K562 (cell line): ENCODE results near the gene ACAT2.

ENCODE experiments used
- CHD2 ChIP-seq: IDR thresholded peaks from 2 replicates; pipeline ENCODE4 v1.6.1; 2011; ENCODE audit warnings: low read depth, low read length
- EGR1 ChIP-seq: fragments of 450-650 bp; conservative IDR thresholded peaks from 2 replicates; pipeline ENCODE4 v1.6.1; 2017; ENCODE audit warnings: mild to moderate bottlenecking
- FOXJ3 ChIP-seq: sonication (generic); formaldehyde crosslinking; IDR thresholded peaks from 2 replicates; pipeline ENCODE4 v1.4.0; 2020; ENCODE audit warnings: mild to moderate bottlenecking, missing genetic modification reagents
- JUND ChIP-seq, 2 experiments: IDR thresholded peaks; 2 replicates in 1 of 2; 3 replicates in 1 of 2; pipeline ENCODE4 v1.6.1; 2011; ENCODE audit warnings: borderline replicate concordance in 2 of 2, low read depth in 2 of 2, low read length in 2 of 2, improper control_type of control experiment in 1 of 2, missing biosample characterization in 1 of 2, missing genetic modification characterization in 1 of 2, missing genetic modification reagents in 1 of 2
- KAT7 ChIP-seq: sonication (generic); formaldehyde crosslinking; IDR thresholded peaks from 2 replicates; pipeline ENCODE4 v1.8.0; 2022; ENCODE audit warnings: missing genetic modification reagents, mild to moderate bottlenecking, borderline replicate concordance
- SMARCA4 ChIP-seq: fragments of 450-650 bp; IDR thresholded peaks from 2 replicates; pipeline ENCODE4 v1.6.1; 2016
- TBP ChIP-seq: optimal IDR thresholded peaks from 2 replicates; pipeline ENCODE3; 2011; ENCODE audit warnings: low read depth, low read length, improper control_type of control experiment
- TF ChIP-seq, protein P1 (sequence below), 3 experiments: IDR thresholded peaks in 2 of 3; conservative IDR thresholded peaks in 1 of 3; 2 replicates each; pipeline ENCODE4 v1.5.1; 2011 to 2012; ENCODE audit warnings: low read length in 3 of 3, mild to moderate bottlenecking in 3 of 3, control low read depth in 2 of 3, improper control_type of control experiment in 1 of 3, inconsistent platforms in 1 of 3, low read depth in 1 of 3, mixed read lengths in 1 of 3, moderate library complexity in 1 of 3; ENCODE audit not compliant: insufficient read depth in 2 of 3
- TF ChIP-seq, protein P2 (sequence below): fragments of 200-800 bp; sonication (Bioruptor generic); IDR thresholded peaks from 2 replicates; pipeline ENCODE4 v1.6.1; 2016; ENCODE audit warnings: missing genetic modification characterization, missing compliant biosample characterization

DNA sequence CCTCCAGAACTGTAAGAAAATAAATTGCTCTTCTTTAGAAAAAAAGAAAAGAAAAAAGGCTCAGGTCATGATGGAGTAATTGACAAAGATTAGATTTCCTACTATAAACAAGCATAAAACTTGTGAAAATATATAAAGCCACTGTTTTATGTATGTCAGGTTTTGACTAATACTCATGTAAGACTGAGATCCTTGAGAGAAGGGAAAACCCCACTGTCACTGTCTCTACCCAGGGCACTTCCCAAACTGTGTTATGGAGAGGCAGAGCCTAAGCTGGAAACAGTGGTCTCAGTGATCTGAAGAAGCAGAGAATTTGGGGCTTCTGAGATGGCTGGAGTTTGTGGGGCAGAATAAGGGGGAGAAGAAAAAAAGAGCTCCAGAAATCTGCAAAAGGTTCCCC lies 7.6 kb downstream of the ACAT2 start:
- TF ChIP-seq SMARCA4 = no peak
- TF ChIP-seq, protein P1, sequence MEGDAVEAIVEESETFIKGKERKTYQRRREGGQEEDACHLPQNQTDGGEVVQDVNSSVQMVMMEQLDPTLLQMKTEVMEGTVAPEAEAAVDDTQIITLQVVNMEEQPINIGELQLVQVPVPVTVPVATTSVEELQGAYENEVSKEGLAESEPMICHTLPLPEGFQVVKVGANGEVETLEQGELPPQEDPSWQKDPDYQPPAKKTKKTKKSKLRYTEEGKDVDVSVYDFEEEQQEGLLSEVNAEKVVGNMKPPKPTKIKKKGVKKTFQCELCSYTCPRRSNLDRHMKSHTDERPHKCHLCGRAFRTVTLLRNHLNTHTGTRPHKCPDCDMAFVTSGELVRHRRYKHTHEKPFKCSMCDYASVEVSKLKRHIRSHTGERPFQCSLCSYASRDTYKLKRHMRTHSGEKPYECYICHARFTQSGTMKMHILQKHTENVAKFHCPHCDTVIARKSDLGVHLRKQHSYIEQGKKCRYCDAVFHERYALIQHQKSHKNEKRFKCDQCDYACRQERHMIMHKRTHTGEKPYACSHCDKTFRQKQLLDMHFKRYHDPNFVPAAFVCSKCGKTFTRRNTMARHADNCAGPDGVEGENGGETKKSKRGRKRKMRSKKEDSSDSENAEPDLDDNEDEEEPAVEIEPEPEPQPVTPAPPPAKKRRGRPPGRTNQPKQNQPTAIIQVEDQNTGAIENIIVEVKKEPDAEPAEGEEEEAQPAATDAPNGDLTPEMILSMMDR (IDR thresholded peaks at IDR 0.05 in 2 of 3, conservative IDR thresholded peaks at IDR 0.05 in 1 of 3; ENCODE audit: insufficient read depth in 2 of 3, low read depth in 1 of 3, low read length in 3 of 3) = no peak
- TF ChIP-seq CHD2 = no peak
- TF ChIP-seq JUND (IDR thresholded peaks at IDR 0.05; ENCODE audit: borderline replicate concordance, low read depth, low read length) = no peak
- TF ChIP-seq JUND (tag; IDR thresholded peaks at IDR 0.05; ENCODE audit: borderline replicate concordance, low read depth, low read length) = no peak
- TF ChIP-seq, protein P2, sequence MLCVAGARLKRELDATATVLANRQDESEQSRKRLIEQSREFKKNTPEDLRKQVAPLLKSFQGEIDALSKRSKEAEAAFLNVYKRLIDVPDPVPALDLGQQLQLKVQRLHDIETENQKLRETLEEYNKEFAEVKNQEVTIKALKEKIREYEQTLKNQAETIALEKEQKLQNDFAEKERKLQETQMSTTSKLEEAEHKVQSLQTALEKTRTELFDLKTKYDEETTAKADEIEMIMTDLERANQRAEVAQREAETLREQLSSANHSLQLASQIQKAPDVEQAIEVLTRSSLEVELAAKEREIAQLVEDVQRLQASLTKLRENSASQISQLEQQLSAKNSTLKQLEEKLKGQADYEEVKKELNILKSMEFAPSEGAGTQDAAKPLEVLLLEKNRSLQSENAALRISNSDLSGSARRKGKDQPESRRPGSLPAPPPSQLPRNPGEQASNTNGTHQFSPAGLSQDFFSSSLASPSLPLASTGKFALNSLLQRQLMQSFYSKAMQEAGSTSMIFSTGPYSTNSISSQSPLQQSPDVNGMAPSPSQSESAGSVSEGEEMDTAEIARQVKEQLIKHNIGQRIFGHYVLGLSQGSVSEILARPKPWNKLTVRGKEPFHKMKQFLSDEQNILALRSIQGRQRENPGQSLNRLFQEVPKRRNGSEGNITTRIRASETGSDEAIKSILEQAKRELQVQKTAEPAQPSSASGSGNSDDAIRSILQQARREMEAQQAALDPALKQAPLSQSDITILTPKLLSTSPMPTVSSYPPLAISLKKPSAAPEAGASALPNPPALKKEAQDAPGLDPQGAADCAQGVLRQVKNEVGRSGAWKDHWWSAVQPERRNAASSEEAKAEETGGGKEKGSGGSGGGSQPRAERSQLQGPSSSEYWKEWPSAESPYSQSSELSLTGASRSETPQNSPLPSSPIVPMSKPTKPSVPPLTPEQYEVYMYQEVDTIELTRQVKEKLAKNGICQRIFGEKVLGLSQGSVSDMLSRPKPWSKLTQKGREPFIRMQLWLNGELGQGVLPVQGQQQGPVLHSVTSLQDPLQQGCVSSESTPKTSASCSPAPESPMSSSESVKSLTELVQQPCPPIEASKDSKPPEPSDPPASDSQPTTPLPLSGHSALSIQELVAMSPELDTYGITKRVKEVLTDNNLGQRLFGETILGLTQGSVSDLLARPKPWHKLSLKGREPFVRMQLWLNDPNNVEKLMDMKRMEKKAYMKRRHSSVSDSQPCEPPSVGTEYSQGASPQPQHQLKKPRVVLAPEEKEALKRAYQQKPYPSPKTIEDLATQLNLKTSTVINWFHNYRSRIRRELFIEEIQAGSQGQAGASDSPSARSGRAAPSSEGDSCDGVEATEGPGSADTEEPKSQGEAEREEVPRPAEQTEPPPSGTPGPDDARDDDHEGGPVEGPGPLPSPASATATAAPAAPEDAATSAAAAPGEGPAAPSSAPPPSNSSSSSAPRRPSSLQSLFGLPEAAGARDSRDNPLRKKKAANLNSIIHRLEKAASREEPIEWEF = no peak
- TF ChIP-seq EGR1 = no peak
- no peak for TF ChIP-seq TBP
- TF ChIP-seq KAT7 = no peak
- TF ChIP-seq FOXJ3 (CRISPR knock-in tag) = no peak
